ENCODE results near the gene NEK3. TPM values are rescaled to one million over a fixed set of nuclear protein-coding genes. Genes with fewer than 3 reads are reported as not detected.

Gene NEK3
- total RNA-seq, 1 experiment from 2014 or later = 12.0 TPM

DNA sequence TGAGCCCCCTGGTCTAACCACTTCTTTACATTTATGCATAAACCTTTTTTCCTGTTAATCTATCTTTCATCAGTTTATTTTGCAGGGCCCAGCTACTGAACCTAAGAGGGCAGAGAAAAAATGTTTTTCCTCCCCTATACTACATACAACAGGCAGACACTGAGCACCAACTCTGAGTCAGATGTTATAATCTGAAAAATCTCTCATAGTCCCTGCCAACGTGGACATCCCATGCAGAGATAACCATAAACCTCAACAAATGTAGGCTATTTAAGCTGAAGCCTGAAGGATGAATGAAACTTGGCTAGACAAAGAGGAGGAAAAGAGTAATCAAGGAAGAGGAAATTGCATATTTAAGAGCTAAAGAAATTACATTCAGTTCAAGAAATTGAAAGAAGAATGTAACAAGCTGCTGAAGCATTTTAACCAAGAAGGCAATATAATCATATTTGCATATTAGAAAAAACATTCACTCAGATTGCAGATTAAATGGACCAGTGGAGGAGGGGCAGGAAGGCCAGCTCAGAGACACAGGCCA, 2.6 kb downstream of the NEK3 start:
- DNase-seq (ENCODE audit: low read depth, low spot score) (no peak), ATAC-seq (no peak)
- ChIA-PET POLR2A (no interaction called here), CTCF (no interaction called here)
- no peak overlapping the region for H3K4me3 ChIP-seq (ENCODE audit: low read depth in 2 of 2, low read length in 2 of 2)
- BruUV-seq (replicated peaks) = no TSS peak
- TF ChIP-seq, protein P1, sequence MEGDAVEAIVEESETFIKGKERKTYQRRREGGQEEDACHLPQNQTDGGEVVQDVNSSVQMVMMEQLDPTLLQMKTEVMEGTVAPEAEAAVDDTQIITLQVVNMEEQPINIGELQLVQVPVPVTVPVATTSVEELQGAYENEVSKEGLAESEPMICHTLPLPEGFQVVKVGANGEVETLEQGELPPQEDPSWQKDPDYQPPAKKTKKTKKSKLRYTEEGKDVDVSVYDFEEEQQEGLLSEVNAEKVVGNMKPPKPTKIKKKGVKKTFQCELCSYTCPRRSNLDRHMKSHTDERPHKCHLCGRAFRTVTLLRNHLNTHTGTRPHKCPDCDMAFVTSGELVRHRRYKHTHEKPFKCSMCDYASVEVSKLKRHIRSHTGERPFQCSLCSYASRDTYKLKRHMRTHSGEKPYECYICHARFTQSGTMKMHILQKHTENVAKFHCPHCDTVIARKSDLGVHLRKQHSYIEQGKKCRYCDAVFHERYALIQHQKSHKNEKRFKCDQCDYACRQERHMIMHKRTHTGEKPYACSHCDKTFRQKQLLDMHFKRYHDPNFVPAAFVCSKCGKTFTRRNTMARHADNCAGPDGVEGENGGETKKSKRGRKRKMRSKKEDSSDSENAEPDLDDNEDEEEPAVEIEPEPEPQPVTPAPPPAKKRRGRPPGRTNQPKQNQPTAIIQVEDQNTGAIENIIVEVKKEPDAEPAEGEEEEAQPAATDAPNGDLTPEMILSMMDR (IDR thresholded peaks at IDR 0.05) = no peak
- H3K36me3 ChIP-seq (ENCODE audit: control insufficient read depth, insufficient read depth, low read length) = no peaks in the 10 kb centered on the region; the same call in none of the 2 replicates
- H3K4me1 ChIP-seq (ENCODE audit: control insufficient read depth, insufficient read depth, low read length) = peaks cover 3% of the 10 kb centered on the region
- no peak overlapping the region for H3K27ac ChIP-seq (ENCODE audit: low read length)
- no peaks in the 10 kb centered on the region for H3K9me3 ChIP-seq (ENCODE audit: control insufficient read depth, insufficient read depth, low read depth, low read length)
- in situ Hi-C loops (cut with HindIII; ENCODE audit: low pct_unique_long_range_greater_than_20kb, low sequenced_read_pairs) = no loop called here
- no peaks in the 10 kb centered on the region for H3K27me3 ChIP-seq (ENCODE audit: control insufficient read depth, insufficient read depth, low read length)
- intact Hi-C loops (cut with micrococcal nuclease; ENCODE audit: unreplicated experiment) = no loop called here

DNA sequence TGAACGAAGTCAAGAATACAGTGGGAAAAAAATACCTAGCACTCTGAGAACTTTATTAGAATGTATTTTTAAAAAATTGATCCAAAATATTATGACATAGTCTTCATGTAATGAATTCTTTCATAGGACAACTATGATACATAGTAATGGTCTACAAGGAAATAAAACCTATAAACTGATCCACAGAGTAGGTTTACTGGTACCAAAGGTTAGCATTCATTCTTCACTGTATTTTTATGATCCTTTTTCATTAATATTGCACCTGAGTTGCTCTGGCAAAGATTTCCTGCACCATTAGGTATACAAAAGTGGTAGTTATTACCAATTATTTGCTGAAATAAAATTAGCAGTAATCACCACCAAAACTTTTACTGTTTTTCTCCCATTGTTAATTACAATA, 4.2 kb downstream of the NEK3 start:
- CTCF ChIA-PET = no interaction called here
- in situ Hi-C loops (cut with HindIII; ENCODE audit: low pct_unique_long_range_greater_than_20kb, low sequenced_read_pairs) = no loop called here

More for the DNA sequence above, 4.2 kb downstream of the NEK3 start:
- intact Hi-C loops (cut with micrococcal nuclease; ENCODE audit: unreplicated experiment) = no loop called here
- Histone ChIP-seq H3K4me3 (ENCODE audit: low read depth in 2 of 2, low read length in 2 of 2) (no peak overlapping the region), H3K4me1 (ENCODE audit: control insufficient read depth, insufficient read depth, low read length) (peaks cover 3% of the 10 kb centered on the region), H3K27ac (ENCODE audit: low read length) (no peak overlapping the region), H3K36me3 (ENCODE audit: control insufficient read depth, insufficient read depth, low read length) (peaks cover 2% of the 10 kb centered on the region), H3K9me3 (ENCODE audit: control insufficient read depth, insufficient read depth, low read depth, low read length) (no peaks in the 10 kb centered on the region), H3K27me3 (ENCODE audit: control insufficient read depth, insufficient read depth, low read length) (no peaks in the 10 kb centered on the region)
- TF ChIP-seq SIN3A (IDR thresholded peaks at IDR 0.05; ENCODE audit: borderline replicate concordance, insufficient read depth, low read depth, low read length) (no peak), TCF7L2 (IDR thresholded peaks at IDR 0.05; ENCODE audit: low read depth, low read length) (no peak), POLR2AphosphoS5 (IDR thresholded peaks at IDR 0.05; ENCODE audit: low read depth, low read length) (no peak)
- TF ChIP-seq, protein P2, sequence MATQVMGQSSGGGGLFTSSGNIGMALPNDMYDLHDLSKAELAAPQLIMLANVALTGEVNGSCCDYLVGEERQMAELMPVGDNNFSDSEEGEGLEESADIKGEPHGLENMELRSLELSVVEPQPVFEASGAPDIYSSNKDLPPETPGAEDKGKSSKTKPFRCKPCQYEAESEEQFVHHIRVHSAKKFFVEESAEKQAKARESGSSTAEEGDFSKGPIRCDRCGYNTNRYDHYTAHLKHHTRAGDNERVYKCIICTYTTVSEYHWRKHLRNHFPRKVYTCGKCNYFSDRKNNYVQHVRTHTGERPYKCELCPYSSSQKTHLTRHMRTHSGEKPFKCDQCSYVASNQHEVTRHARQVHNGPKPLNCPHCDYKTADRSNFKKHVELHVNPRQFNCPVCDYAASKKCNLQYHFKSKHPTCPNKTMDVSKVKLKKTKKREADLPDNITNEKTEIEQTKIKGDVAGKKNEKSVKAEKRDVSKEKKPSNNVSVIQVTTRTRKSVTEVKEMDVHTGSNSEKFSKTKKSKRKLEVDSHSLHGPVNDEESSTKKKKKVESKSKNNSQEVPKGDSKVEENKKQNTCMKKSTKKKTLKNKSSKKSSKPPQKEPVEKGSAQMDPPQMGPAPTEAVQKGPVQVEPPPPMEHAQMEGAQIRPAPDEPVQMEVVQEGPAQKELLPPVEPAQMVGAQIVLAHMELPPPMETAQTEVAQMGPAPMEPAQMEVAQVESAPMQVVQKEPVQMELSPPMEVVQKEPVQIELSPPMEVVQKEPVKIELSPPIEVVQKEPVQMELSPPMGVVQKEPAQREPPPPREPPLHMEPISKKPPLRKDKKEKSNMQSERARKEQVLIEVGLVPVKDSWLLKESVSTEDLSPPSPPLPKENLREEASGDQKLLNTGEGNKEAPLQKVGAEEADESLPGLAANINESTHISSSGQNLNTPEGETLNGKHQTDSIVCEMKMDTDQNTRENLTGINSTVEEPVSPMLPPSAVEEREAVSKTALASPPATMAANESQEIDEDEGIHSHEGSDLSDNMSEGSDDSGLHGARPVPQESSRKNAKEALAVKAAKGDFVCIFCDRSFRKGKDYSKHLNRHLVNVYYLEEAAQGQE (IDR thresholded peaks at IDR 0.05; ENCODE audit: insufficient read depth in 1 of 2, low read depth in 2 of 2, low read length in 1 of 2) = no peak
- TF ChIP-seq, protein P1 (IDR thresholded peaks at IDR 0.05) = no peak
- POLR2A ChIA-PET = no interaction called here
- DNase-seq (ENCODE audit: low read depth, low spot score) = no peak
- ATAC-seq = no peak
- no TSS peak for BruUV-seq (replicated peaks)
